Measurements from ENCODE around the gene MYMK.

The MYMK gene

DNA sequence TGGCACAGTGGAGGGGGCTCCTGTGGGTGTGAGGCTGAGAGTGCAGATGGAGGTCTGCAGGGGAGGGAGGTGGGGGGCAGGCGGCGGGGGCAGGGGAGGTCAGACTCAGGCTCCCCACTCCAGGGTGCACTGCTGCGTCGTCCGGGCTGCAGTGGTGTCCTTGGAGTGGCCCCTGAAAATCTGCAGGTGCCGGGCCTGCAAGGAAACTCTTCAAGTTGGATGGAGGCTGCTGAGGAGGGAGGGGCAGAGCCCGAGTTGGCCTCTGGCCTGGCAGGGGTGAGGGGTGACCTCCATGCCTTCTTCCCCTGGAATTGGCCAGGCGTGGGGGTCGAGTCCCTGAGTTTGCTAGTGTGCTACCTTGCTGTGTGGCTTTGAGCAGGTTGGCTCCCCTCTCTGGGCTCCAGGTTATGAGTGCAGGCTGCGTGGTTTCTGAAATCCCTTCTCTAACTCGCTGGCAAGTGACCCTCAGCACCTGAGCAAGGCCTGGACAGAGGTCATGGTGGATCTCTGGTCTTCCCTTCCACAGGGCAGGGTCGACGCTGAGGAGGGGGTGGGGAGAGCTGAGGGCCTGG, 10.6 kb upstream of the MYMK start:
- no peak for DNase-seq (ENCODE audit: low read depth)

DNA sequence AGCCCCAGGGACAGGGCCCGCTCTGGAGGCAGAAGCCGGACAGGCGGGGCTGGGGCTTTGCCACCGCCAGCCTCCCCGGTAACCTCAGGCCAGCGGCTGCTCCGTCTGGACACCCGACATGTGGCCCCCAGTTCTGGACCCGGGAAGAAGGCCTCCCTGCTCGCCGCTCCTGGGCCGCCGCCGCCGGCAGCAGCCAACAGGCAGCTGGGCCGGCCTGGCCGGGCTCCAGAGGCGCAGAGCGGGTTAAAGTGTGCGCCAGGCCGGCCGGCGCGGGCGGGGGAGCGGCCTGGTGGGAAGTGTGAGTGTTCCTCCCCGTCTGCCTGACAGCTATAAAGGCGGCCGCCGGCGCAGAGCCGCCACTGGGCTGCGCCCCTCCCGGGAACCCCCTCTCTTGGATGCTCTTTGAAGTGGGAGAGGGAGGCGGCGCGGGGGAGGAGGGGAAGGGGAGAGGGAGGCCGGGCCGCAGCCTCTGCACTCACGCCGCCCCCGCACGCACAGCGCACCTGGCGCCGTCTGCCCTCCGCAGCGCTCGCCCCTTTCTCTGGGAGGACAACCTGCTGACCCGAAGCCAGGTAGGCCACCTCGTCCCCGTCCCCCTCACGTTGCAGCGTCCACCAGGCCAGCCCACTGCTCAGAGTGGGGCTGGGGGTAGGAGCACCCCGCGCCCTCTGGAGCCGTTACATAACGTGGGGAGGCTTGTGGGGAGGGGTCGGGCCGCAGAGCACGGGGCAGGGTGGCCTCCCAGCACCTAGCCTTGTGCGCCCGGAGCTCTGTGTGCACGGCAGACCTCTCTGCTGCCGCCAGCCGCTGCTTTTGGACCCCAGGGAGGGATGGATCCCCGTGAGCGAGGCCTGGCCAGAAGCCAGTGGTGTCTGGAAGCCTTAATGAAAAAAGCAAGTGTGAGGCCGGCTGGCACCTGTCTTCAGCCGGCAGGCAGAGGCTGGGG, 9.9 kb upstream of the MYMK start, which contains the start of gene ADAMTSL2:
Gene ADAMTSL2, plus strand, starts transcription at position 359 of the 946 bp plus-strand sequence. CDS start 2,009 bp downstream, outside the sequence.
- no peak for DNase-seq (ENCODE audit: low read depth)

DNA sequence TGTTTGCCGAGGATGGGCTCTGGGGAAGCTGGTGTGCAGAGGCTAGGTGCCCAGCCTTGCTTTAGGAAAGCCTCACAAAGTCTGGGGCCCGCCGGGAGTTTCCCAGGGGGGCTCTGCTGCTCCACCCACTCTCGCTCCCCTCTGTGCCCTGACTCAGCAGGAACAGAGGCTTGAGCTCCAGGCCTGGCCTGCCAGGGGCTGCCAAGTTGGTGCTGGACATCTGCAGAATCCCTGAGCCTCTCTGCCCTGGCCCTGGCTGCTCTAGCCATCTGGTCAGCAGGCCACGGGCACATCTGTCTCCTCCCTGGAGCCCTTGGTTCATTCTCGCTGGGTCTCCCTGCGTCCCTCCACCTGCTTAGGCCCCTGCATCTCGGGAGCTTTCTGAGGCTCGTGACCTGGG, 9.1 kb upstream of the MYMK start:
- DNase-seq (ENCODE audit: low read depth): peak; percentile 8

DNA sequence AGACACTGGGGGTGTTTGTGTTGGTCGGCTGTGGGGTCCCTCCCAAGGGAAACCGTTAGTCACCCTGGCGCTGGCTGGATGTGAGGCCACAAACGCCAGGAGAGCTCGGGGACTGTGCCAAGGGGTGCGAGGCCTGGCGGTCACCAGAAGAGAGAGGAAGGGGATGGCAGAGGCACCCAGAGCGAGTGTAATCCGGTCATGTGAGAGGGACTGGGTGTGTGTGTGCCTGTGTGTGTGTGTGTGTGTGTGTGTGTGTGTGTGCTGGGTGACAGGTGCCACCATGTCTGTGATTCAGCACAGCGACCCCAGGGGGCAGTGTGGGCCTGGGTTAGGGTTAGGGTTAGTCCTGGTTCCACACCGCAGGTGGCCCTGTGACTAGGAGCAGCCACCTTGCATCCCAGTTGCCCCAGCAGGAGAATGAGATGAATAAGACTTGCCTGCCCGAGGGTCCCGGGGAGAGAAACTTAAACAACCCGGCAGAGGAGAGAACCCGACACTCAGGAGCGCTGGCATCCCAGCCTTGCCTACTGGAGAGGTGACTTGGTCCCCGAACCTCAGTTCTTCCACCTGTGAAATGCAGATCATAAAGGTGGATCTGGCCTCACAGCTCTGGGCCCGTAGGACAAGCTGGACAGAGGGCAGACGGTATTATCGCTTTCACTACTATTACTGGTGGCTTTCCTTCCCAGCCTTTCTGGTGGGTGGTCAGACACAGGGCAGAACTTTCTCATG, 8.3 kb upstream of the MYMK start:
- DNase-seq (ENCODE audit: low read depth): no peak

DNA sequence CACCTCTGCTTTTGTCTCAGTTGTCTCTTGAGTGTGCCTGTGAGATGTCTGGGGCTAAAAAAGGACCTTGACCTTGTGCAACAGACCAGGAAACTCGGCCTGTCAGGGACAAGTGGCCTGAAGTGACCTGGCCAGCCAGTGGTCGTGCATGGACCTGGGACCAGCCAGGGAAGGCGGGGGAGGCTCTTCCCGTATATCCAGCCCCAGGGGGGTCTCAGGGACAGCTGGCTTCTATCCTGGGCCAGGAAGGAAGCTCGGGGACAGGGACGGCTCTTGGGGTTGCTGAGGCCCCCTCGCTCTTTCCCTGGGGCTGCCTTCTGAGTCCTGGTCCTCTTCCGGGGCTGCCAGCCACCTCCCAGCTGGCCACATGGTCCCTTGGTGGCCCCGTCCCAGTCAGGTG, 6.5 kb upstream of the MYMK start:
- no peak for DNase-seq (ENCODE audit: low read depth)

DNA sequence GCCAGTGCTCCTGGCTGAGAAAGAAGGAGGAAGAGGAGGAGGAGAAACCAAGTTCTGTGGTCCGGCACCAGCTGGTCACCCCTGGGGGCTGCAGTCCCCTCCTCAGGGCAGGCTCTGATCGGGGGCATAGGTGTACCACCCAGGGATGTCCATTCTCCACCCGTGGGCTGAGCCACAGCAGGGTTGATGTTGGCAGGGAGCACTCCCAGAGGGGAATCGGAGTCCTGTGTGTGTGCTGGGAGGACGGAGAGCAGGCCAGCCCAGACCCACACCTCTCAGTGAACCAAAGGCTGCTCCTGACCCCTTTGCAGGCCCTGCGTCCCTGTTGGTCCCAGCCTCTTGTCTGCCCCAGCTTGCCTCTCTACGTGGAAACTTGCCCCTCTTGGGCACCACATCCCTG, 5.1 kb upstream of the MYMK start:
- DNase-seq (ENCODE audit: low read depth): no peak

DNA sequence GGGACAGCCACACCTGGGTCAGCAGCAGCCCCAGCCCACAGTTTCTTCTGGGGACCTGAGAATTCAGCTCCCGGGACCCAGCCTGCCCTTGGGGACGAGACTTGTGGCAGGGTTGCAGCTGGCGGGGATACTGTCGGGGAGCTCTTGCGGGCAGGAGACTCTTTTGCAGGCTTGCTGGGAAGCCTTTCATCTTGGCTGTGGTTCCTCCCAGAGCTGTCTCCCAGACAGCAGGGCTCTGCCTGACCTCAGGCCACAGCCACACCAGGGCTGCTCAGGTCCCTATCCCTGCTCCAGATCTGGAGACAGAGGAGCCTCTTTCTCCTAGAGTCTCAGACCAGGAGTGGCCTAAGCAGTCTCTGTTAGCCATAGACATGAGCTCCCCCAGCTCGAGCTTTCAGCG, 4.7 kb upstream of the MYMK start:
- no peak for DNase-seq (ENCODE audit: low read depth)

DNA sequence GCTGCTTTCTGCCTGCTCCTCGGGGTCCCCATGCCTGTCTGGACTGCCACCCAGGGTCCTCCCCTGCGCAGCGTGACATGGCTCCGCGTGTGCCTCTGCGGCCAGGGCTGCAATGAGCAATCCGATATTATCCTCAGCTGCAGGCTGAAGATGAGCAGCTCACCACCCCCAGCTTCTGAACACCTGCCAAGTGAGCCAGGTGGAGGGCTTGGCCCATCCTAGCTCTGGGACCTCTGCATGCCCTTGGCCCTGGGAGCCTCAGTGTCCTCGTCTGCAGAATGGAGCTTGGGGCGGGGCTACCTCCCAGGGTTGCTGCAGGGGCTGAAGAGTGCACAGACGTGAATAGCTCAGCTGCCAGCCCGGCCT, 4.1 kb upstream of the MYMK start:
- no peak for DNase-seq (ENCODE audit: low read depth)

DNA sequence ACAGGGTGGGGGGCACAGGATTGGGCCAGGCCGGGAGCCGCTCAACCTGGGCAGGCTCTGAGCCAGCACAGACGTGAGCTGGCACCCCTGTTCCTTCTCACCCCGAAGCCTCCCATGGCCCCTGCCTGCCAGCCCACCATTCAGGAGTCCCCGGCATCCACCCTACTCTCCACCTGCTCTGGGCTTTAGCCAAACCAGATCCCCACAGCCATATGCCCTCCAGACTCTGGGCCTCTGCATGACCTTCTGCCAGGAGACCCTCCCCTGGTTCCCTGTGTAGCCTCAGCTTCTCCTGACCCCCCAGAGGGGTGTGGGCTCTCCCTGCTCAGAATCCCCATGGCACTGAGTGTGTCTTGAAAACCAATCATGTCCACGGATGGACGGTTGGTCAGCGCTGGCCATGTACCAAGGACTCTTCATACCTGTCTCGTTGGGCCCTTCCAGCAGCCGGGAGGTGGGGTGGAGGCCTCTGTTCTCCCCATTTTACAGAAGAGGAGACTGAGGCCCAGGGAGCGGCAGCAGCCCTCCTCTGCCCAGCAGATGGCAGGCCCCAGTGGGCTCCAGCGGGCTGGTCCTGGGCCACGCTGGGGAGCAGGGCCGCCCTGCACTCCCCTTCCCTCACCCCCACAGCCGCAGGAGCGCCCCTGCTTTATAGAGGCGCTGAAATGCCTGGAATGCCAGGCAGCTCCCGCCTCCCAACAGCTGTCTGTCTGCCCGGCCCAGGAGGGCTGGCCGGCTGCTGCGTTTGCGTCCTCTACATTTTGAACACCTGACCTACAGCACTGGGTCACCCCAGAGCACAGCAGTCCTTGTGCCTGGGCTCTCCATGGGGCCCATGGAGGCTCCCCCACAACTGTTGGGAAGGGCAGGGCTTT, 3.5 kb upstream of the MYMK start:
- no peak for DNase-seq (ENCODE audit: low read depth)

DNA sequence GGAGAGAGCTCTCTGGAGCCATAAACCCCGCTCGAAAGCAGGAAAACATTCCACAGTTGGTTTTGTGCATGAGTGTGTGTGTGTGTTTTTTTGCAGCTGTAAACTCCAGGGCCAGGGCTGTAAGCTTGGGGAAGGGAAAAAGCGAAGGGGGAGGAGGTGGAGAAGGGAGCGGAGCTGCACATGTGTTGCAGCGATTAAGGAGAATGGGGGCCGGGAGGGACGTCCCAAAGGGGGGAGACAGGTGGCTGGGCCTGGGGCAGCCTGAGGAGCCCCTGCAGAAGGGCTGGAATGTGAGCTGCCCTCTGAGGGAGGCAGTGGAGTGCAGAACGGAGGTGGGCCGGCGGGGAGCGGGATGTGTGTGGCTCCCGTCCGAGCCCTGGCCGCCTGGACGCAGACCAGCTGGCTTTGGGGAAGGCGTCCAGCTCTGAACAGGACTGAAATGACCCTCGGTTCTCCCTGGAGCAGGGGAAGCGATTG, 2.7 kb upstream of the MYMK start:
- DNase-seq (ENCODE audit: low read depth): no peak

DNA sequence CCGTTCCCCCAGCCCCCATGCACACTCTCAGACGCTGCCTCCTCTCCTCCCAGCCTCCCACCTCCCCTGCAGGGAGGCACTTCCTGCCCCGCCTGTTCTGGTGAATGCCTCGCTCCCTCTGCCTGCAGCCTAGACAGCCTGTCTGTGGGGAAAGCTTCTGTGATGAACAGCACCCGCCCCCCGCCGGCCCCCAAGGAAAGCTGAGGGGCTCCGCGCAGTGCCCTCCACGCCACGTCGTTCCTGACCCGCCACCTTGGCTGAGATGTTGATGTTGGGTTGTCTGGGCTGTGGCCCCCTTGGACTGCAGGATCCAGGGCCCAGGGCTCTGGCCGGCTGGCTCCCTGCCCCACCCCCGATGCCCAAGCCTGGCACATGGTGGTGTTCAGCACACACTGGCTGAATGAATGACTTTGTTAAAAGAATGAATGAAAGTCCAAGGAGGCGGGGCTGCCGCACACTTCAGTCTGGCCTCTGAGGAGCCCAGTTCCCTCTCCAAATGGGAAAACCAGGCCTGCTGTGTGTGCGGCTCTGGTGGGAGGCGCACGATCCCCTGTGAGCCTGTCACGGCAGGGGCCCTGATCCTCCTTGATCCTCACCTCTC, 2.1 kb upstream of the MYMK start:
- no peak for DNase-seq (ENCODE audit: low read depth)

DNA sequence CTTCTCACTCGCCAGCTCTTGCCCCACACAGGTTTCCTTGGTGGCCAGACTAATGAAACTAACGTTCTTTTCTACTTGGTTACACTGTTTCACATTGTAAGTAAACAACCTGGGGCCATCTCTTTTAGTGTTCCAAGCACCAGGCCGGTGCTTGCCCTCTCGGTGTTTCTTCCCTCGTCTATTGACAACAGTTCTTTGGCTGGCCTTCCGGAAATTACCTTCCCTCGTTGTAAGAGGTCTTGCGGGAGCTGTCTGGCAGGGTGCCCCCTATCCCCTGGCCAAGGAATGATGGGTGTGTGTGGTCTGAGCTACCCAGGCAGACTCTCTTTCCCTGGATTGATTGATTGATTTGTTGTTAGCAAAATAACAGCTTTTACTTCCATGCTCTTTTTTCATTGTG, 918 bp upstream of the MYMK start:
- no peak for DNase-seq (ENCODE audit: low read depth)

DNA sequence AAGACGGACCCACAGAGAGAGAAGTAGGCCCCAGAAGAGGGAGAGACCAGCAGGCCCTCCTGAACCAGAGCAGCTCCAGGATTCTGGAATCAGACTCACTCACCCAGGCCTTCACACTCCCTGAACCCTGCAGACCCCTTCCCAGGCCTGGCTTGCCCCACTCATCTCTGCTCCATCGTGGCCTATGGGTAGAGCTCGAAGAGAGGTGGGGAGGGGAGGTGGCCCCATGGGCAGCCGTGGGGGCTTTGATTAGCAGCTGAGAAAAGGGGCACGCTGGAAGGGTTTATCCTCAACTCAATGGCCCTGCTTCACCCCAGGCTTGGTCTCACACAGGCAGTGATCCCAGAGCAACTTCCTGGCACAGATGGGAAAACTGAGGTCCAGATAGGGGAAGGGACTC, 613 bp downstream of the MYMK start:
- DNase-seq (ENCODE audit: low read depth): no peak

DNA sequence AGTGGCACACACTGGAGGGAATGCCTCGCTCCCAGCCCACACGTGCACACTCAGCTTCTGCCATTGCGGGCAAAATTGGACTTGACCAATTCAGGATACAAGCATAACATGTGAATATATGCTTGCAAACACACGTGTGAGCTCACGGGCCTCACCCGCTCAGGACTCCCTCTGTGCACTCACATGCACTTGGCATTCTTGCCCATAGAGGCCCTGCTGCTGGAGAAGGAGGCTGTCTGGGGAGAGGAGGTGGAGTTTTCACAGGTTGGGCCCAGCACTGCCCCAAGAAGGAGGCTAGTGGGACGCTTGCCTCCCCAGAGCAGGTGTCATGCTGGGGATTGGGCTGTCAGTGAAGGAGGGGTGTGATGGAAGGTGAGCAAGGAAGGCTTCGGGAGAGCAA, 1.7 kb downstream of the MYMK start:
- DNase-seq (ENCODE audit: low read depth): no peak

DNA sequence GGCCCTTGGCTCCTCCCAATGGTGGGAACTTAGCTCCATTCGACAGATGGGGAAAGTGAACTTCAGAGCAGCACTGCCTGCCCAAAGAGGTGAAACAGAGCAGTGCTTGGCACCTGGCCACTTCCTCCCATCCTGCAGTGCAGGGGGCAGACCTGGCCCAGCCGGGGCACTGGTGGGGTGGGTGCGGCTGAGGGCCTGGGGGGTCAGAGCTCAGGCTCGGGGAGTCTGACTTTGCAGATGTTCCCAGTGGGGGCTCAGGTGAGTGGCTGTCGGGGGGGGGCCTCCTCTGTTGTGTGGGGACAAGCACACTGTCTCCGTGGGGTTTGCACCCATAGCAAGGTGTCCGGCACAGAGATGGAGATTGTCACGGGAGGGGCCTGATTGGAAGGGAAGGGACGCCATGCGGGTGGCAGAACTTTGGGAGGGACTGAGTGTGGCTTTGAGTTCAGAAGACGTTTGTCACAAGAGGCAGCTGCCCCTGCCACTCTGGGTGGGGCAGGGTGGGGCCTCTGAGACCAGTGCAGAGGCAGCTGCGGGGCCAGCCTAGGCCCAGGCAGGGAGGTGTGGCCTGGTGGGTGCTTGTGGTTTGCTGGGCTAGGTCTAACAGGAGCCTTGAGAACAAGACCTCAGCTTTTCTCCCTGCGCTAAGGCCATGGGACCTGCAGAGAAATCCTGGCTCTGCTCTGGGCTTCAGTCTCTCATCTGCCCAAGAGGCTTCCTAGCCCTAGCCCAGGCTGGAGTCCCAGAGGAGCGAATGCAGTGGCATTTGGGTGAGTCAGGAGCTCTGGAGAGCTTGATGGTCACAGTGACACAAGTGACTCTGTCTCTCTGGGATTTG, 2.5 kb downstream of the MYMK start:
- DNase-seq (ENCODE audit: low read depth): no peak

DNA sequence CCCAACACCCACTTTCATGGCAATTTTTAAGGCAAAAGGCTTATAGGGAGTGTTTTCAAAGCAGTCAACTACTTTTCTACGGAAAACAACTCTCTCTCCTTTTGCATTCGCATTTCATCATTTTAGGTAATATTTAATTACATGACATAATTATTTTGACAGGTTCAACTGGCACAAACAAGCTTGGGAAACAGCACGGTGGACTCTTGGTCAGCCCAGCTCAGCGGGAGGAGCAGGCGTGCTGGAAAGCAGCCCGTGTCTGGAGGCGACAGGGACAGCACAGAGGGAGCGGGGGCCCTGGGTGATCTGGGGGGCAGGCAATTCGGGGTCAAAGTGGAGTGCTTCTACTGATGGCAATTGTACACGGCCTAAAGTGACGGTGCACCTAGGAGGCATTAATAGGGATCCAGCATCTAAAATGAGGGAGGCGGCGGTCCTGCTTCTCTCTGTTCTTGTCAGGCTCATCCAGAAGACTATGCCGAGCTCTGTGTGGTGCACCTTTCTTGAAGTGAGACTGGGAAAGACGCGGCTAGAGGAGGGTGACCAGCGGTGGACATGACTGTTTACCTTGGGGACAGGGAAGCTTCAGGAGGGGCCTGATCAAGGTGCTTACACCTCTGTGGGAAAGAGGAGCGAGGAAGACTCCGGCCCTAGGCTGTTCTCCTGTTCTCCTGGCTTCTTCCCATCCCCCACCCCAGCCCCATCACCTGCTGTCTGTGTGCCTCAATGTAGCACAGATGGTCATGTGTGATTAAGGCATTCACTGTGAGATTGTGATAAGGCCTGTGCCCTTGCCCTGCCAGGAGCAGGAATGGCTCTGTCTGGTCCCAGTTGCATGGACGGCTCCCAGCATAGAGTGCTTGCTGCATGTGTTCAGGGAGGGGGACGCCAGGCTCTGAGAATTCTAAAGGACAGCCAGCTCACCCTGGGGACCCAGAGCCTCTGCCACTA, 3.4 kb downstream of the MYMK start:
- no peak for DNase-seq (ENCODE audit: low read depth)

DNA sequence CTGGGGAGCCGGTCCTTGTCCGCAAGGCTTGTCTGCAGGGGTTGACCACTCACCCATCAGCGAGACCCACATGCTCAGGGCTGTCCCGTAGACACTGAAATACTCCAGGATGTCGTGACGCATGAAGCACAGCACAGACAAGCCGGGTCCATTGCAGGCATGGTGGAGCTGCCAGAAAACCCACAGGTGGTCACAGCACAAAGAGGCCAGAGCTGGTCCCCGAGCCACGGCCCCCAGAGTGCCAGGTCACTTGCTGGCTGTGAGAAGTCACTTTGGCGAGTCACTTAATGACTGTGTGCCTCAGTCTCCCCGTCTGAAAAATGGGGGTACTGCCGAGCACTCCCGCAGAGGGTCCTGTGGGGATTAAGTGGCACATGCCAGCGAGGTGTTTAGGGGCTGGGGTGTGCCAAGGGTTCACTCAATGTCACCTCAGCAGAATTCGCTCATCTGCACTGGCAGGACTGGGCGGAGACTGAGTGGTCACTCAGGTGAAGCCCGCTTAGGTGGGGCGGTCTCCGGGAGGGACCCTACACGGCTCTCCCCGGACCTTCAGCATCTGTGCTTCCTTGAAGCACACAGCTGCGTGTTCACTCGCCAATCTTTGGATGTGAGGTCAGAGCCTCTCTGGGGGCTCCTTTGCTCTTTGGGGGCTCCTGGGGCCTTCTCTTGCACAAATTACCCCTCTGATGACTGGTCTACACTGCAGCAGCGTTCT, 4.5 kb downstream of the MYMK start:
- DNase-seq (ENCODE audit: low read depth): no peak

DNA sequence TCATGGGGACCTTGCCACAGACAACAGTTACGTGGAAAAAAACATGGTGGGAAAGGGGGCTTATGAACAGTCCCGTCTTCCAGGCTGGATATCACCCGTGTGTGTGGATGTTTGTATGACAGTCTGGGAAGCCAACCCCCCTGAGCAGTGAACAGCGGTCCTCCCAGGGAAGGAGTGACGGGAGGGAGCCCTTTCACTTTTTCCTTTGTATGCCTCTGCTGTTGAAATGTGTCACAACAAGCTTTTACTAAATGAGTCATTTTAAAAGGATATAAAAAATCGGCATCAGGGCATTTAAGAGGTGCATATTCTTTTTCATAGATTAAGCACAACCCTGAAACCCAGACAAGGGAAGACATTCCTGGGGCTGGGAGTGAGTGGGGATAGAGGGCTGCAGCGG, 5.1 kb downstream of the MYMK start:
- no peak for DNase-seq (ENCODE audit: low read depth)

Measured in GM04504 (cell line).